Hepatocyte (in vitro differentiated cells): ENCODE data around the gene LUC7L.

ENCODE experiments used
- CTCF ChIP-seq: fragments of 200-600 bp; sonication (generic); IDR thresholded peaks from 2 replicates; pipeline ENCODE4 v1.5.1; 2016; ENCODE audit warnings: antibody characterized with exemption, mild to moderate bottlenecking; ENCODE audit not compliant: poor library complexity
- EZH2 ChIP-seq: fragments of 200-600 bp; sonication (generic); IDR thresholded peaks from 2 replicates; pipeline ENCODE4 v1.6.1; 2016; ENCODE audit warnings: antibody characterized with exemption, mild to moderate bottlenecking, borderline replicate concordance

- TF ChIP-seq CTCF (no peak), EZH2 (no peak)
These were observed 60.2 kb downstream of the LUC7L start for GRCh38 chr16:169014-169413.
